SK-N-SH treated with all-trans-retinoic acid at 6 μM for 48 hours (cell line): ENCODE data around the gene PRR5L.

ENCODE experiments used
- ATAC-seq: fragments of 200-7000 bp; cut with Tn5 transposase; 3 replicates; pipeline ENCODE4 v1.9.1; 2020; ENCODE audit warnings: mild to moderate bottlenecking, moderate library complexity
- BACH2 ChIP-seq: fragments of 250-450 bp; sonication (Bioruptor Pico); IDR thresholded peaks from 2 replicates; pipeline ENCODE4 v1.9.0; 2021; ENCODE audit warnings: mild to moderate bottlenecking, borderline replicate concordance
- CREB5 ChIP-seq: fragments of 250-450 bp; sonication (Bioruptor Pico); IDR thresholded peaks from 2 replicates; pipeline ENCODE4 v1.5.1; 2020; ENCODE audit warnings: low read depth, mild to moderate bottlenecking, moderate library complexity
- CSDC2 ChIP-seq: fragments of 250-450 bp; sonication (Bioruptor Pico); IDR thresholded peaks from 2 replicates; pipeline ENCODE4 v1.5.0; 2020; ENCODE audit warnings: mild to moderate bottlenecking, moderate library complexity
- CSRNP3 ChIP-seq: fragments of 250-450 bp; sonication (Bioruptor Pico); IDR thresholded peaks from 2 replicates; pipeline ENCODE4 v1.5.1; 2021; ENCODE audit warnings: mild to moderate bottlenecking, moderate library complexity
- ESRRG ChIP-seq: fragments of 250-450 bp; sonication (Bioruptor Pico); IDR thresholded peaks from 2 replicates; pipeline ENCODE4 v1.6.1; 2021; ENCODE audit warnings: mild to moderate bottlenecking
- OSR1 ChIP-seq: fragments of 250-450 bp; sonication (Bioruptor Pico); IDR thresholded peaks from 2 replicates; pipeline ENCODE4 v1.8.0; 2022; ENCODE audit warnings: moderate library complexity, mild to moderate bottlenecking, inconsistent platforms
- PATZ1 ChIP-seq: fragments of 250-450 bp; sonication (Bioruptor Pico); IDR thresholded peaks from 2 replicates; pipeline ENCODE4 v1.8.0; 2020; ENCODE audit warnings: mild to moderate bottlenecking, moderate library complexity, borderline replicate concordance
- POU6F1 ChIP-seq: fragments of 250-450 bp; sonication (Bioruptor Pico); IDR thresholded peaks from 2 replicates; pipeline ENCODE4 v1.8.0; 2021; ENCODE audit warnings: low read depth, mild to moderate bottlenecking, moderate library complexity, borderline replicate concordance
- TCF4 ChIP-seq: fragments of 250-450 bp; sonication (Bioruptor Pico); IDR thresholded peaks from 2 replicates; pipeline ENCODE4 v1.8.0; 2021; ENCODE audit warnings: mild to moderate bottlenecking, moderate library complexity, borderline replicate concordance
- TOX ChIP-seq: fragments of 250-450 bp; sonication (Bioruptor Pico); IDR thresholded peaks from 2 replicates; pipeline ENCODE4 v1.8.0; 2021; ENCODE audit warnings: mild to moderate bottlenecking, moderate library complexity, borderline replicate concordance
- TSHZ2 ChIP-seq: fragments of 250-450 bp; sonication (Bioruptor Pico); IDR thresholded peaks from 2 replicates; pipeline ENCODE4 v1.5.0; 2020; ENCODE audit warnings: mild to moderate bottlenecking, moderate library complexity
- ZC3H10 ChIP-seq: fragments of 250-450 bp; sonication (Bioruptor Pico); IDR thresholded peaks from 2 replicates; pipeline ENCODE4 v1.5.1; 2021; ENCODE audit warnings: mild to moderate bottlenecking, moderate library complexity
- ZFP3 ChIP-seq: fragments of 250-450 bp; sonication (Bioruptor Pico); IDR thresholded peaks from 2 replicates; pipeline ENCODE4 v1.5.0; 2020; ENCODE audit warnings: mild to moderate bottlenecking, moderate library complexity
- ZNF565 ChIP-seq: fragments of 450-650 bp; formaldehyde crosslinking; conservative IDR thresholded peaks from 2 replicates; pipeline ENCODE4 v1.5.0; 2020; ENCODE audit warnings: low read depth, mild to moderate bottlenecking, moderate library complexity
- ZNF8 ChIP-seq: fragments of 450-650 bp; formaldehyde crosslinking; IDR thresholded peaks from 2 replicates; pipeline ENCODE4 v1.5.0; 2020; ENCODE audit warnings: mild to moderate bottlenecking, moderate library complexity

PRR5L gene

GRCh38 chr11:36386411-36386810 lies 90.3 kb downstream of the PRR5L start (continued):
- no peak for TF ChIP-seq TSHZ2
- no peak for TF ChIP-seq ZNF565 (CRISPR knock-in tag)
- TF ChIP-seq PATZ1, result no peak
- TF ChIP-seq TOX (CRISPR knock-in tag), result no peak
- no peak for TF ChIP-seq OSR1
- TF ChIP-seq BACH2 (CRISPR knock-in tag), result no peak

- no peak for TF ChIP-seq ZFP3 (CRISPR knock-in tag)
- no peak for TF ChIP-seq ZNF8
- no peak for TF ChIP-seq POU6F1
- no peak for TF ChIP-seq ZC3H10 (CRISPR knock-in tag)
- ATAC-seq, result no peak
These were observed 92.0 kb downstream of the PRR5L start for GRCh38 chr11:36388071-36388470.

- TF ChIP-seq TOX (CRISPR knock-in tag), result no peak
- TF ChIP-seq TCF4 (CRISPR knock-in tag), result no peak
- no peak for TF ChIP-seq CREB5 (CRISPR knock-in tag)
- no peak for TF ChIP-seq TSHZ2
- no peak for ATAC-seq
These were observed 92.9 kb downstream of the PRR5L start for GRCh38 chr11:36388951-36389350.

- no peak for ATAC-seq
- no peak for TF ChIP-seq CSRNP3 (CRISPR knock-in tag)
- TF ChIP-seq ESRRG (CRISPR knock-in tag), result no peak
- no peak for TF ChIP-seq OSR1
- TF ChIP-seq CSDC2 (CRISPR knock-in tag), result no peak
- no peak for TF ChIP-seq PATZ1
- TF ChIP-seq ZFP3 (CRISPR knock-in tag), result no peak
These were observed 93.7 kb downstream of the PRR5L start for GRCh38 chr11:36389811-36390210.
